ENCODE measurements around the gene PSMD14. TPM values are rescaled to one million over a fixed set of nuclear protein-coding genes. Genes with fewer than 3 reads are reported as not detected.

Gene PSMD14
- total and polyA plus RNA-seq, 2 of the 8 experiments (the other 6 are each of a cell fraction or from before 2014, with no cell fraction given) = 53.9 to 88.7 TPM

DNA sequence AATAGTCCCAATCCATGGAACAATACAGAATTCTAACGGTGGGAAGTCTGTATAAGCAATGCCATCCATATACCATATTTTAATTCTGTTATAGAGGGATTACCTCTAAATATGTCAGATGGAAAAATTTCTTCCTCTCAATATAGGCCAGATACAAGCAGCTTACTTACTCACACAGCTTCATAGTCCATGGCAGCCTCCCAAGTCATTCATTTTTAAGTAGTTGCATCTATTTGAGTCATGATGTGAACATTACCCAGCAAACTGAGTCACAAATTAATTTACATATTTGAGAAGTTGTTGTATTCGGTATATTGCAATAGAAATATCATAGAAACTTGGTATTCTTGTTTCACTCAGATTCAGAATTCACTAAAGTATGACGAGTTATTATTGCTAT, 128.2 kb downstream of the PSMD14 start:
- Histone ChIP-seq H2AFZ (ENCODE audit: low read length) (no peak overlapping the region), H2BK12ac (ENCODE audit: low read depth, low read length) (no peak overlapping the region), H3K4me3 (ENCODE audit: extremely low read depth in 1 of 4, insufficient read depth in 2 of 4, low read depth in 3 of 4, low read length in 4 of 4) (no peak overlapping the region), H4K5ac (ENCODE audit: insufficient read length, low read depth, low read length) (no peak overlapping the region), H2AK5ac (ENCODE audit: low read depth, low read length) (no peak overlapping the region), H2BK20ac (ENCODE audit: low read length) (no peak overlapping the region), H4K20me1 (replicated peaks in 1 of 2; ENCODE audit: control insufficient read depth in 1 of 2, insufficient read depth in 2 of 2, low read length in 2 of 2) (no peaks in the 10 kb centered on the region), H3K36me3 (ENCODE audit: control insufficient read depth in 2 of 4, insufficient read depth in 4 of 4, low read length in 3 of 4) (no peaks in the 10 kb centered on the region), H2BK120ac (replicated peaks; ENCODE audit: low read depth, low read length) (no peak overlapping the region), H3K27ac (ENCODE audit: low read depth, low read length) (no peak overlapping the region), H3K4me2 (ENCODE audit: insufficient read depth in 1 of 2, low read depth in 2 of 2, low read length in 2 of 2) (no peak overlapping the region), H3K79me2 (ENCODE audit: control insufficient read depth in 1 of 2, insufficient read depth in 2 of 2, low read length in 2 of 2) (no peaks in the 10 kb centered on the region), H3K23me2 (ENCODE audit: low read depth, low read length) (no peaks in the 10 kb centered on the region; the same call in 1 of the 2 replicates), H3K14ac (ENCODE audit: insufficient read length) (no peak overlapping the region), H3K23ac (ENCODE audit: insufficient read length) (no peak overlapping the region), H4K8ac (ENCODE audit: extremely low read depth, insufficient read depth, low read length) (no peak overlapping the region), H2BK15ac (ENCODE audit: low read length) (no peak overlapping the region), H3K18ac (ENCODE audit: extremely low read depth, low read length) (no peak overlapping the region), H4K91ac (replicated peaks; ENCODE audit: insufficient read length, low read length) (no peak overlapping the region), H3K9ac (replicated peaks in 1 of 4; ENCODE audit: extremely low read depth in 1 of 4, low read depth in 3 of 4, low read length in 3 of 4) (no peak overlapping the region), H3K4ac (replicated peaks; ENCODE audit: insufficient read length, low read depth, low read length) (no peak overlapping the region), H3K56ac (replicated peaks; ENCODE audit: insufficient read length, low read depth, low read length) (no peak overlapping the region), H3K79me1 (ENCODE audit: low read depth, low read length) (no peaks in the 10 kb centered on the region), H3K4me1 (replicated peaks in 1 of 4; ENCODE audit: control insufficient read depth in 3 of 4, insufficient read depth in 4 of 4, low read length in 3 of 4) (no peaks in the 10 kb centered on the region), H3K9me3 (ENCODE audit: insufficient read depth in 2 of 2, low read depth in 1 of 2, low read length in 1 of 2) (no peaks in the 10 kb centered on the region), H3K27me3 (replicated peaks in 1 of 4; ENCODE audit: control insufficient read depth in 3 of 4, extremely low read depth in 1 of 4, insufficient read depth in 3 of 4, low read length in 3 of 4) (no peaks in the 10 kb centered on the region), H2BK5ac (ENCODE audit: low read depth, low read length) (no peak overlapping the region)
- 81% methylated on average over 3 of the region's 3 CpGs; no CpG with 5 or more reads in 1 of the 2 experiments for WGBS, 2 experiments (ENCODE audit: extremely low coverage in 1 of 2, insufficient coverage in 1 of 2, insufficient read length in 1 of 2, insufficient replicate concordance in 2 of 2, low coverage in 1 of 2, low lambda C conversion rate in 2 of 2, missing lambda C conversion rate in 1 of 2)
- TF ChIP-seq KDM4A (IDR thresholded peaks at IDR 0.05; ENCODE audit: low read depth, low read length, severe bottlenecking) (no peak), BRCA1 (IDR thresholded peaks at IDR 0.05; ENCODE audit: low read depth, low read length) (no peak), EZH2 (IDR thresholded peaks at IDR 0.05; ENCODE audit: low read depth, low read length, severe bottlenecking) (no peak), POLR2A (IDR thresholded peaks at IDR 0.05; ENCODE audit: control extremely low read depth in 1 of 2, low read depth in 2 of 2, low read length in 2 of 2) (no peak), SP4 (IDR thresholded peaks at IDR 0.05; ENCODE audit: low read length) (no peak), NRF1 (IDR thresholded peaks at IDR 0.05; ENCODE audit: low read depth, low read length) (no peak)
- FAIRE-seq (no peak), DNase-seq (ENCODE audit: low read depth in 1 of 2, low spot score in 2 of 2) (no peak)
- POLR2A ChIA-PET (ENCODE audit: partially characterized antibody) = no interaction called here
- CTCF ChIA-PET (ENCODE audit: partially characterized antibody) = no interaction called here

Data from H1 (cell line).